Panc1 (cell line): ENCODE results near the gene HCN2. TPM values are rescaled to one million over a fixed set of nuclear protein-coding genes. Genes with fewer than 3 reads are reported as not detected.

Experiments
- ATAC-seq: fragments of 200-7000 bp; cut with Tn5 transposase; 2 replicates; pipeline ENCODE4 v1.9.1; 2020; ENCODE audit warnings: mild to moderate bottlenecking, moderate library complexity
- BruUV-seq: library from RNA; stranded (reverse); fragments of 400-500 nt; replicated peaks from 2 replicates; lab custom pipeline; 2021; lab: Mats Ljungman, UMichigan
- CTCF ChIA-PET: fragments of 300-600 bp; sonication (Branson Sonifier 250); formaldehyde crosslinking; loops from one replicate; lab custom pipeline; 2022; ENCODE audit warnings: antibody characterized with exemption; lab: Charles Lee
- POLR2A ChIA-PET: fragments of 300-600 bp; sonication (Branson Sonifier 250); formaldehyde crosslinking; loops from one replicate; lab custom pipeline; 2022; ENCODE audit warnings: antibody characterized with exemption; lab: Charles Lee
- DNase-seq: peaks from one replicate; pipeline ENCODE4 v3.0.0-alpha.2; 2010; ENCODE audit warnings: low read depth, low spot score
- H3K27ac ChIP-seq: 2 replicates; pipeline ENCODE4 v1.5.1; 2011; ENCODE audit warnings: mild to moderate bottlenecking, low read length, inconsistent platforms
- H3K27me3 ChIP-seq: fragments of 200-500 bp; sonication (Bioruptor generic); 2 replicates; pipeline ENCODE4 v1.6.0; 2014; ENCODE audit warnings: low read length, inconsistent platforms; ENCODE audit not compliant: control insufficient read depth, insufficient read depth
- H3K36me3 ChIP-seq: fragments of 200-500 bp; sonication (Bioruptor generic); 2 replicates; pipeline ENCODE4 v1.5.1; 2014; ENCODE audit warnings: inconsistent platforms, mild to moderate bottlenecking, low read length, moderate library complexity; ENCODE audit not compliant: control insufficient read depth, insufficient read depth
- H3K4me1 ChIP-seq: 2 replicates; pipeline ENCODE4 v1.5.1; 2011; ENCODE audit warnings: inconsistent platforms, mild to moderate bottlenecking, low read length, moderate library complexity; ENCODE audit not compliant: control insufficient read depth, insufficient read depth
- H3K4me3 ChIP-seq, 2 experiments: 2 replicates each; pipeline ENCODE4 v1.5.1; 2011 to 2012; ENCODE audit warnings: low read depth in 2 of 2, low read length in 2 of 2, mild to moderate bottlenecking in 2 of 2, inconsistent platforms in 1 of 2, moderate library complexity in 1 of 2
- H3K9me3 ChIP-seq: fragments of 200-500 bp; sonication (Bioruptor generic); 2 replicates; pipeline ENCODE4 v1.5.1; 2014; ENCODE audit warnings: low read depth, mild to moderate bottlenecking, inconsistent platforms, low read length, moderate library complexity; ENCODE audit not compliant: control insufficient read depth, insufficient read depth
- CTCF ChIP-seq: fragments of 450-650 bp; IDR thresholded peaks from 2 replicates; pipeline ENCODE4 v1.5.1; 2017; ENCODE audit warnings: mild to moderate bottlenecking
- POLR2AphosphoS5 ChIP-seq: IDR thresholded peaks from 2 replicates; pipeline ENCODE4 v1.6.1; 2012; ENCODE audit warnings: mild to moderate bottlenecking, low read depth, low read length, moderate library complexity
- REST ChIP-seq, 2 experiments: IDR thresholded peaks; 2 replicates each; pipeline ENCODE4 v1.6.1; 2011 to 2012; ENCODE audit warnings: low read depth in 2 of 2, control low read depth in 1 of 2, low read length in 1 of 2, mild to moderate bottlenecking in 1 of 2, moderate library complexity in 1 of 2; ENCODE audit not compliant: insufficient read depth in 1 of 2
- SIN3A ChIP-seq: IDR thresholded peaks from 2 replicates; pipeline ENCODE4 v1.6.1; 2012; ENCODE audit warnings: low read depth, mild to moderate bottlenecking, low read length, moderate library complexity, borderline replicate concordance; ENCODE audit not compliant: insufficient read depth
- TCF7L2 ChIP-seq: IDR thresholded peaks from 2 replicates; pipeline ENCODE4 v1.6.1; 2011; ENCODE audit warnings: mild to moderate bottlenecking, low read depth, low read length, inconsistent platforms
- in situ Hi-C: cut with HindIII; loops from 2 replicates; pipeline ENCODE4 v1.10.0; 2016; ENCODE audit warnings: low sequenced_read_pairs, low pct_unique_long_range_greater_than_20kb
- intact Hi-C: fragments of 100-400 bp; cut with micrococcal nuclease; formaldehyde crosslinking; loops from one replicate; pipeline ENCODE4 v1.10.0; 2022; ENCODE audit not compliant: unreplicated experiment
- total RNA-seq: library from RNA; stranded (reverse); gene quantifications from one replicate; pipeline ENCODE4 v1.2.1, GENCODE V29; 2021; ENCODE audit not compliant: unreplicated experiment

HCN2 gene
- total RNA-seq, 1 experiment from 2014 or later: 15.1 TPM

GRCh38 chr19:634975-635652 lies 45.4 kb downstream of the HCN2 start:
- intact Hi-C loops (no loop called here), in situ Hi-C loops (no loop called here)
- no peak for DNase-seq
- TF ChIP-seq REST (IDR thresholded peaks at IDR 0.05; ENCODE audit: insufficient read depth in 1 of 2, low read depth in 2 of 2, low read length in 1 of 2) (no peak), POLR2AphosphoS5 (no peak), CTCF (no peak), SIN3A (no peak), TCF7L2 (no peak)
- H3K27ac ChIP-seq: no peak overlapping the region
- CTCF ChIA-PET: no interaction called here
- H3K9me3 ChIP-seq: no peaks in the 10 kb centered on the region
- ATAC-seq: no peak
- POLR2A ChIA-PET: interaction anchor here (0.6 kb wide), 1 partner anchor 271 kb away, joined by 3 read pairs; no protein-coding TSS in a partner anchor
- H3K36me3 ChIP-seq: peaks cover 3% of the 10 kb centered on the region; the same call in 1 of the 2 replicates
- BruUV-seq: no TSS peak
- H3K4me3 ChIP-seq: no peak overlapping the region
- H3K4me1 ChIP-seq: no peaks in the 10 kb centered on the region
- no peaks in the 10 kb centered on the region for H3K27me3 ChIP-seq

DNA sequence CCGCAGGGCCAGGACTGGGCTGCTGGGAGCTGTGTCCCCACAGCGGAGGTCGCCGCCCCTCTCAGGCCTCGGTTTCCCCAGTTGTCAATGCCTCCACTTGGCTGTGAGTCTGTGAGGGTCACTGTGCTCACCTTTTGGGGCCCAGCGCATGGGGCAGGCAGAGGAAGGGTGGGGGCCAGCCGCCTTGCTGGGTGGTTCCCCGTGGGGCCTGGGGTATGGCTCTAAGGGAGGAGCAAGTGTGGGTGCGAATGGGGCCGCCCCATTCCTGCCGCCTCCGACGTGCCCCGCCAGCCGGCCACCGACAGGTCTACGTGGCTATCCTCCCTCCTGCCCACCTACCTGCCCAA lies 49.2 kb downstream of the HCN2 start:
- Histone ChIP-seq H3K27ac (no peak overlapping the region), H3K4me1 (no peaks in the 10 kb centered on the region), H3K27me3 (no peaks in the 10 kb centered on the region), H3K9me3 (no peaks in the 10 kb centered on the region), H3K4me3 (peak overlapping the region; percentile 52 to 61), H3K36me3 (no peaks in the 10 kb centered on the region)
- intact Hi-C loops (no loop called here), in situ Hi-C loops (no loop called here)
- ATAC-seq: no peak
- no peak for DNase-seq
- POLR2A ChIA-PET: no interaction called here
- CTCF ChIA-PET: no interaction called here
- no TSS peak for BruUV-seq
- no peak for TF ChIP-seq SIN3A
- no peak for TF ChIP-seq TCF7L2
- no peak for TF ChIP-seq REST (IDR thresholded peaks at IDR 0.05; ENCODE audit: insufficient read depth in 1 of 2, low read depth in 2 of 2, low read length in 1 of 2)
- no peak for TF ChIP-seq CTCF
- TF ChIP-seq POLR2AphosphoS5: no peak
